NCI-H2171 treated with DMSO at 0.1 percent for 48 hours (cell line): ENCODE data around the gene L3MBTL4.
"Not testable (repeated sequence)": the region's sequence is repeated elsewhere in the genome, so short reads cannot be mapped to it uniquely, and the experiment has no call there.

Experiments used
- DNase-seq: peaks from one replicate; lab custom pipeline; 2025; lab: John Stamatoyannopoulos, UW

Gene L3MBTL4

DNA sequence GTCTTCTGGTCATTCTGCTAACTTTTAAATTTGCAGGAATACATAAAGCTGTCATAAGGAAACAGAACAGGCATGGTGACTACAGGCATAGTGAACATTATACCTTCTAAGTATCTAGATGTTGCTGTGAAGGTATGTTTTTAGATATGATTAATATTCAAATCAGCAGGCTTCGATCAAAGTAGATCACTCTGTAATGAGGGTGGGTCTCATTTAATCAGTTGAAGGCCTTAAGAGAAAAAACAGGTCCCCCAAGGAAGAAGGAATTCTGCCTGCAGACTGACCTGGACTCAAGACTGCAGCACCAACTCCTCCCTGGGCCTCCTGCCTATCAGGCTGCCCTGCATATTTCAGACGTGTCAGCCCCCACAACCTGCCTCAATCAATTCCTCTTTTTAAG lies 104.0 kb downstream of the L3MBTL4 start:
- no peak for DNase-seq

DNA sequence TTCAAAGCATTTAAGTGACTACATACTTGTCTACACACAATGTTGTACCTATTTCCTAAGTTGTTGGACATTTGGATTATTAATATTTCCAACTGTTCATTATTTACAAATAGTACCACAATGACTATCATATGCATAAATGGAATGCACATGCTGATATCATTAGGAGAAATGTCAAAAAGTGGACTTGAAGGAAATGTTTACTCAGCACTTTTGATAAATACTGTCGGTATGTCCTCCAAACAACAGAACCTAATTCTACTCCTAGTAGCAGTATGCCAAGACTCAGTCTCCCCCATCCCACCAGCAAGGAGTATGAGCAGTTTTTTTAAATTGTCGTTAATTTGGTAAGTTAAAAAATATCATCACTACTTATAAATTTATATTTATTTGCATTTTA lies 116.8 kb downstream of the L3MBTL4 start:
- no peak for DNase-seq

DNA sequence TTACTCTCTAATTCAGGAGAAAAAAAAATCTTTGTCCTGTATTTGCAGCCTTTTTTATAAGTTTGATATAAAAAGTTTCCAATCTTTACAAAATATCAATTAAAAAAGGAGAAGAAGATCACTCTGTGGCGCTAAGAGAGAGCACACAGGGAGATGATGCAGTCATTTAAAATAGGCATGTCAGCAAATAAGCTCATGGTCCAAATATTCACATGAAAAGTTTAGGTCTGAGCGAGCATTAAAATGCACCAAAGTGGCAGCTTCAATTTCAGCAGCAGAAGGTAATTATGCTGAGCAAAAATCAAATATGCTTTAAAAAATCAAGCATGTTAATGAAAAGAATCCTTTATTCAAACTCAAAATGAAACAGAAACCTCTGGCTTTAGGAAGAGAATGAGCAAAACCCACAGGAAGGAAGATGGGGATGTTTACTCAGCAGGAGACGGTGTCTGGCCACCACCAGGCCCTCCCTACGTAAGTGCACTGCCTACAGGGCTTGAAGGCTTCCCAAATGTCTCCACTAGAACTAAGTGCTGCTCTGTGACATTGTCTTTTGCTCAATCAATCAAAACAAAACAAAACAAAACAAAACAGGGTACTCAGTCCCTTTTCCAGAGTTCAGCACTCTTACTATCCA lies 120.4 kb downstream of the L3MBTL4 start:
- no peak for DNase-seq

DNA sequence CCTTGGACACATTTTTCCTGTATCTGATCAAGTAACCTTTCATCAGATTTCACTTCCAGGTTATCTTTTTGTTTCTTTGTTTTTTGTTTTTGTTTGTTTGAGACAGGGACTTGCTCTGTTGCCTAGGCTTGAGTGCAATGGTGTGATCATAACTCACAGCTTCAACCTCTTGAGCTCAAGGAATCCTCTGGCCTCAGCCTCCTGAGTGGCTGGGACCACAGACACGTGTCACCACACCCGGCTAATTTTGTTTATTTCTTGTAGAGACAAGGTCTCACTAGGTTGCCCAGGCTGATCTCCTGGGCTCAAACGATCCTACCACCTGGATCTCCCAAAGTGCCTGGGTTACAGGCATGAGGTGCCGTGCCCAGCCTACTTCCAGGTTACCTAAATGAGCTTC lies 124.9 kb downstream of the L3MBTL4 start:
- no peak for DNase-seq

DNA sequence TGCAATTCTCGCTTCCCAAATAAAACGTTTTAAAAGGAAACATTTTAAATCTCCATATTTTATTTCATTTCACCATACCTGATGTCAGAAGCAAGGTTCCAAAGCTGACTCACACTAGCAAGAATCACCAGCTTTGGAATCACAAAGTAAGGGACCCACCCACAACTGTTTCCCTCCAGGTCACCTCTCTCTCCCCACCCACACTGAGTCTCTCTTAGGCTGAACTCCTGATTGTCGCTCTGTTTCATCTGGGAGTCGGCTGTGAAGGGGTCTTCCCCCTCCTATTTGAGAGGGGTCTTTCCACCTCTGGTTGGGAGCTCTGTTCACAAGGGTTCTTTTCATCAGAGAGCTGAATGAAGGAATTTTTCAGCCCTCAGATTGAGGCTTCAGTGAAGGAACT lies 128.1 kb downstream of the L3MBTL4 start:
- no peak for DNase-seq

DNA sequence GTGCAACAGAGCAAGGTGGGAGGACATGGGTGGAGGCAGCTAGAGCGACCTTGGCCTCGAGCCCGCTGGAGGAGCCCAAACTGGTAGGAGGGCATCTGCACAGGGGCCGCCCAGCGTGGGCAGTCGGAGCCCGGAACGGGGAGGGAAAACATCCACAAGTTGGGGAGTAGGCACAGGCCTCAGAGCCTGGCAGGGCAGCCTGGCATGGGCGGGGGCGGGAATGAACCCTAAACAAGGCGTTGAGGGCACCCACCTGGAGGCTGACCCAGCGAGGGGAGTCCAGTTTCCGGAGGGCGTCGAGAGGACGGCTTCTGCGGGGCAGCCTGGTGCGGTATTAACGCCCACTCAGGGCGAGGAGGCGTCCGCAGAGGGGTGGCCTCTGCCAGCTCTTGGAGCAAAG lies 129.9 kb downstream of the L3MBTL4 start:
- DNase-seq, result no peak

DNA sequence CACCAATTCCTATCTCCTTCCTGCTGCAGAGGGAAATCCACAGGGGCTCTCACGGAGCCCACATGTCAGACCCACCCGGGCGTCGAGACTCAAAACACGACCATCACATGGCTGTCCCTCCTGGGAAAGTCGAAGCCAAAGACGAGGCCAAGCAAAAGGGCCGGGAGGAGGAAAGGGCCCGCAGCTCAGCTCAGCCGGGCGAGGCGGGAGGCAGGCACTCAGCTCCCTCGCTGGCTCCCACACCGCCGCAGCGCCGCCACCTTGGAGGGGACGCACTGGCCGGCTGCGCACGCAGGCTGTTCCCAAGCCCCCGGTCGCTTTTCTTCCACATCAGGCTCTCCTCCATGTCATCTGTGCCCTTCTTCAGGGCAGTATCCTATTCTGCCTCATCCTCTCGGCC lies 130.4 kb downstream of the L3MBTL4 start:
- no peak for DNase-seq

DNA sequence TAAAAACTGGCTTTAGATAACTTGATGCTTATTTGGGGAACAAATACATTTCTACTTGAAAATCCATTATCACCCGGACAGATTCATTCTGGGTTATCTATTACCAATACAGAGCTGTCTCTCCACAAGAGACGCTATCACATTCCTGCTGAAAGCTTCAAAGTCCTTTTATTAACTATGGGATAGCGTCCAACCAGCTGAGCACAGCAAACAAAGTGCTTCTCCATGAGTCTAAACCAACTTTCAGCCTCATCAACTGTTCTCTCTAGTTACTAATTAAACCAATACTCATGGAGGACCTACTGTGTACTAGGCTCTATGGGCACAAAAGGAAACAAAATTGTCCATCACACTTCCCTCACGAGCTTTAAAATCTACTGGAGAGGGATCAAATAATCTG lies 132.8 kb downstream of the L3MBTL4 start:
- no peak for DNase-seq

DNA sequence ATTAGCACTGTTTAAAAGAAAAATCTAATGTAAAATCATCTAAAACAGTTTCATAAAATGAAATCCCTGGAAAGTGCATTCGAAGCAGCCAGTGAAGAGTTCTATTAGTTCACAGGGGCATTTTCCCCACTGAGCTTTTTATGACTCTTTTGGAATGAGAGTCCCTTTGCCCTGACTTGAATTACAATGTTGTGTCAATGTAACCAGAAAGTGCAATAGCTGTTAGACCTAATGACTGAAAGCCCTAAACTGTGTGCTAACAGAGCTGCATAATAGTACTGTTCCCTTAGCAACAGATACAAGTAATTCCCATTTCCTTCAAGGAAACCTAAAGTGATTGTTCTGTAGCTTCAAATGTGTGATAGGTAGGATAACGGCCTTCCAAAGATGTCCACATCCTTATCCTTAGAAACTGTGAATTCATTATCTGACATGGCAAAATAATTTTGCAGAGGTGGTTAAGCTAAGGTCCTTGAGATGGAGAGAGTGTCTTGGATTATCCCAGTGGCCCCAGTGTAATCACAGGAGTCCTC lies 134.4 kb downstream of the L3MBTL4 start:
- no peak for DNase-seq

DNA sequence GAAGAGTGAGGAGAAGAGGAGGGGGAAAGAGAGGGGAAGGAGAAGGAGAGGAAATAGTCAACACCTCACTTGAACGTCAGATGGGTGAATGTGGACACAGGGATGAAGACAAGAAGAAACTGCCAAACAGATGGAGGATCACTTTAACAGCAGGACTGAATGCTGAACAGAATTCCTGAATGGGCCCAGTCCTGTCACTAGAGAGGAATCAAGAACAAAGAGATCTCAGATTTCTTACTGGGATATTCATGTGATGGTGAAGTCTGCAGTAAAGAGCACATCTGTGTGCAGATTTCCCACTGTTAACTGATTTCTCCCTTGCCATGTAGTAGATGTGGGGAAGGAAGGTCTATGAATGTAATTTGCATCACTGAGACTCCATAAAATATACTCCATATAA lies 135.4 kb downstream of the L3MBTL4 start:
- peak; percentile 83 for DNase-seq

DNA sequence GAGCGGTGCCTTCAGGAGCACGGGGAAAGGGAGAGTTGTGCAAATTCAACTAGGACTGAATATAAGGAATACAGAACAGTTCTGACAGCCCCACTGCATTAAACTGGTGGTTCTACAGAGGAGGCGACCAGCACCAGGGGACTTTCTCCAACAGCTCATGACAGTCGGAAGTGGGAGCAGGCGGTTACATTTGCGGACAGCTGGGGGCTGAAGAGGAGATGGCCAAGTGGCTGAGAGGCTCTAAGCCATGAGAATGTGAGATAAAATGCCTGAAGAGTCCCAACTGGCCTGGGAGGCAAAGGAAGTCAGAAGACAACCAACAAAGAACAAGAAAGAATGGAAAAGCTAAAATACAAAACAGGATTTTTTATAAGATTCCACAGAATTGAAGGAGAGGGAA lies 141.3 kb downstream of the L3MBTL4 start:
- no peak for DNase-seq

DNA sequence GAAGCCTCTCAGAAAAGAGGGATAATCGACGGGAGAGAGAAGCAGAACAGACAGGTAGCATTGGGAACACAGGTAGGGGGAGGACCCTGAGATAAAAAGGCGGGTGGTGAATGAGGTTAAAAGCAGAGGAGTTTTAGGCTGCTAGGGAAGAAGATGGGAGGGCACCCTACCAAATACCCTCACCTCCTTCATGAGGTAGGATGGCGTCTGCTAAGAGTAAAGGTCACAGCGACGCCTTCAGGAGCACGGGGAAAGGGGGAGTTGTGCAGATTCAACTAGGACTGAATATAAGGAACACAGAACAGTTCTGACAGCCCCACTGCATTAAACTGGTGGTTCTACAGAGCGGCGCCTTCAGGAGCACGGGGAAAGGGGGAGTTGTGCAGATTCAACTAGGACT lies 142.6 kb downstream of the L3MBTL4 start:
- DNase-seq, result not testable (repeated sequence)

DNA sequence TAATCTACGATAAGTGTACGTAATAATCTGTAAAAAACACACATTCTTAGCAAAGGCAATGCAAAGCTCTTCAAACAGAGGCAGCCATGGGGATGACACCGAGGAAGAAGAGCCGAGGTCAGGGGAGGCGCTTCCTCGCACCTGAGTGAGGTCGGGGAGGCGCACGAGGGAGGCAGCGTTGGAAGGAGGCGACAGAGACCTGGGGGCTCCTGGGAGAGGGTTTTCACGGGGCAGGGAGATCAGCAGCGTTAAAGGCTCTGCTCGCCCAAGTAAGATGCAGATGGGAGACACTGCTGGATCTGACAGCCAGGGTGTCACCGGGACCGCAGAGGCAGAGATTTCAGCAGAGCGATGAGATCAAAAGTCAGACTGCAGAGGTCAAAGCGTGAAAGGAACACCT lies 143.1 kb downstream of the L3MBTL4 start:
- no peak for DNase-seq

DNA sequence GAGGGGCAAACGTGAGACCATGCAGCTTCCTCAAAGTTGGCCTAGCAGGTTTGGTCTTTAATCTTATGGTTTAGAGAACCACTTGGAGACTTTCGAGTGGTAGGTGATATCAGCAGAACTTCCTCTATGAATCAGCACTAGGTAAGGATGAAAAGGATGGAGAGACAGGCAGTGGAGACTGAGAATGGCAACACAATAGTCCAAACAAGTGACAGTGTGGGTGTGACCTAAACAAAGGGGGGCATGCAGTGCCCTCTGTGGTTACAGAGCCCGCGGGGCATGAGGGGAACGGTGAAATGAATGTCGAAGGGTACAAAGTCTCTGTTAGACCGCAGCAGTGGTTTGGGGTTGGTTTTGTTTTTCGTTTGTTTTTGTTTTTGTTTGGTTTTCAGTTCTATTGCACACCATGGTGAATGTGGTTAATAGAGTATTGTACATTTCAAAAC lies 143.9 kb downstream of the L3MBTL4 start:
- DNase-seq, result no peak

DNA sequence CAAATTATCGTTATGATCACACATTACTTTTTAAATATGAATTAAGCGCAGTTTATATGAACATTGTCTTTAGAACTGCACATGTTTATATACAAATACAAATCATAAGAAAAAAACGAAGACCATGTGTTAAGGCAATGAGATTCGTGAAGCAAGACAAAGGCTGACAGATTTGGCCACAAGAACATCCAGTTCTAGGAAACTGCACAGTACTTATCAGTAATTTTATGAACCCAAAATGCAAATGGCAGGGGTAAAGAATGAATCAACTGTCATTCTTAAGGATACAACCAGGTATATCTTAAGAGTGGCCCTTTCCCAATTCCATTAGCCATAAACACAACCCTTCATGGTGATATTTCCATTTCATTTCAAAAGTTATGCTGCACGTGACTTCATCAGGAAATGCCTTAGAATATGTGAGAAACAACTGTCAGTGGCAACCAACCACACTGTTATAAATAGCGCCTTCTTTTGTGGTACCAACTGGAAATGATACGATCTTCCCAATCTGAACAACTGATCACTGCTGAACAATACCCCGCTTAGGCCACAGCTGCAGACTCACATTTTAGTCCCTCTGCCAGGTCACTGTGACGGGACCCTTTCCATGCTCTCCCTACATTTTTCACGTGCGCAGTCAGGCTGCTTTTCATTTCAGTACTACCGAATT lies 144.9 kb downstream of the L3MBTL4 start:
- no peak for DNase-seq

DNA sequence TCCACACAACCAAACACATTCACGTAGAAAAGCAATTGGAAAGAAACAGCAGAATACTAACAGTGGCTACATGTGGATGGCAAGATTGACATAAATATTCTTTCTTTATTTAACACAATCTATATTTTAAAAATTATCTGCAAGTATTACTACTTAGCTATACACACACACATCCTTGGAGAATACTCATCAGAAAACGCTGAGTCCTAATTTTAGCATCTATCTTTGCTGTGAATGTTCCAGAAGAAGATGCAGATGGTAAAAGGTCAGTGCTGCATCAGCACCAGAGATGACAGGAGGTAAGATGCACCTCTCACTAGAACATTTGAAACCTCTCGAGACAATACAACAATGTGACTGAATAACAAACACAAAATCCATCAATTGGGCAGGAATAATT lies 148.5 kb downstream of the L3MBTL4 start:
- DNase-seq, result no peak

DNA sequence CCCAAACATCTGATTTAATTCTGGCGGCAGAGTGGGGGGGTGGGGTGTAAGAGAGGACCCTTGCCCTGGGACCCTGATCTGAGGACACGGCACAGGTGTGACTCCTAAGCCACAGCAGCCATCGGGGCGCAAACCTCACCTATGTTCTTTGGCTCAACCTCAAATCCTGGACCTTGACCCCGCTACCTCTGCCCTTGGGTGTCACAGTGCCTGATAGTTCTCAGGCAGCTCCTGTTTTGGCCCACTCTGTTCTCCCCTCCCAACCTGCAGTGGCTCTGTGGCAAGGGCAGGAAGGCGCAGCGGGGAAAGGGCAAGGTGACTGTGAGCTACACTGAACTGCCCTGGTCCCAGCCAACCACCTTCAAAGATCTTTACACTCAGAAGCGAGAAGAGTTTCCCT lies 152.8 kb downstream of the L3MBTL4 start:
- no peak for DNase-seq

DNA sequence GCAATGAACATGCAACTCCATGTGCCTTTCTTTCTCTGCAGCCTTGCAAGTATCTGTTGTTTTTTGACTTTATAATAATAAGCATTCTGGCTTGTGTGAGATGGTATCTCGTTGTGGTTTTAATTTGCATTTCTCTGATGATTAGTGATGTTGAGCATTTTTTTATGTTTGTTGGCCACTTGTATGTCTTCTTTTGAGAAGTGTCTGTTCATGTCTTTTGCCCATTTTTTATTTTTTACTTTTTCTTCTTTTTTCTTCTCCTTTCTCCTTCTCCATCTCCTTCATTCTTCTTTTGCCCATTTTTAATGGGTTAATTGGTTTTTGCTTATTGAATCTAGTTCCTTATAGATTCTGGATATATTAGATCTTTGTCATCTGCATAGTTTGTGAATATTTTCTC lies 155.4 kb downstream of the L3MBTL4 start:
- not testable (repeated sequence) for DNase-seq

DNA sequence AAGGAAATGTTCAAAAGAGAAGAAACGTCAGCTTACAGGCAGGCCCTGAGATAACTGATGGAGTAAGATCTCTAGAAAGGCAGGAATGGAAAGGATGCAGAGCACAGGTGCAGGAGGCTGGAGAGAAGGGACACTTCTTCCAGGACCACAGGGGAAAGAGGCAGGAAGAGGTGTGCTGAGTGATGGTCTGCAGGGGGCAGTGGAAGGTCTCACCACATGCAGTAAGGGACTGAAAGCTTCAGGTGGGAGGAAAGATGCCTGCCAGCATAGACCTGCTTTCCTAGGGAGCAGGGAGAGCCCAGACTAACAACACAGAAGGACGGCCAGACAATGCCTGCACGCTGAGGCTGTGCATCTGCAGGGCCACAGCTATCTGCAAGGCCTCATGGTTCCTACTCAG lies 156.8 kb downstream of the L3MBTL4 start:
- no peak for DNase-seq

DNA sequence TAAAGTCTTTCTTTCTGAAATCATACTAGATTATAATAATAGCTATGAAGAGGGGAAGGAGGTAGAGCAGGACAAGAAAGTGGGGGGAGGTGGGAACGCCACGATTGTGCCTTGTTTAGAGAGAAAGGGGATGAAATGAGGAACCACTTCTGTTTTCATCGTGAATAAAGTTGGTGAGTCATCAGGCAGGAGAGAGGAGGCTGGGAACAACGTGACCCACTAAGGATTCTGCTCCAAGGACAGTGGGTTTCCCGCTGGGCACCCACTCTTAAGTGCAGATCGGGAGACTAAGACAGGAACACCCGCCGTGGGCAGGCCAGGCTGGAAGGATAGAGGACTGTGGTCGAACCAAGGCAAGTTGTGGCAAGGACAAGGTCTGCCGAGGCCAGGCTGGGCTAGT lies 158.2 kb downstream of the L3MBTL4 start:
- no peak for DNase-seq

DNA sequence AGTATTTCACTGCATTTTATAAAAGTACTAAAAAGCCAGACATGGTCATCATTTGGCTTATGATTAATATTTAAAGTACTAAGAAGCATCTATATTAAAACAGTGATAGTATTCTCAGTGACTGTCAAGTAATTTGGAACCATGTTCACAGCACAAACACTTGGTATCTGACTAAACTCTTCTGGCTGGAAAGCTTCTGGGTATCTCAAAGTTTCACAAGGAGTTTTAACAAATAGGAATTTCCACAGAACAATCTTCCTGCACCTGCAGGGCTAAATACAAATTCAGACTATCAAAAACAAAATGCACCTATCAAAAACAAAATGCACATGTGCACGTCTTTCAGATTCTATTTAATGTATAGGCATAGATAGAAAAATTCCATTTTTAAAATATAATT lies 158.8 kb downstream of the L3MBTL4 start:
- no peak for DNase-seq

DNA sequence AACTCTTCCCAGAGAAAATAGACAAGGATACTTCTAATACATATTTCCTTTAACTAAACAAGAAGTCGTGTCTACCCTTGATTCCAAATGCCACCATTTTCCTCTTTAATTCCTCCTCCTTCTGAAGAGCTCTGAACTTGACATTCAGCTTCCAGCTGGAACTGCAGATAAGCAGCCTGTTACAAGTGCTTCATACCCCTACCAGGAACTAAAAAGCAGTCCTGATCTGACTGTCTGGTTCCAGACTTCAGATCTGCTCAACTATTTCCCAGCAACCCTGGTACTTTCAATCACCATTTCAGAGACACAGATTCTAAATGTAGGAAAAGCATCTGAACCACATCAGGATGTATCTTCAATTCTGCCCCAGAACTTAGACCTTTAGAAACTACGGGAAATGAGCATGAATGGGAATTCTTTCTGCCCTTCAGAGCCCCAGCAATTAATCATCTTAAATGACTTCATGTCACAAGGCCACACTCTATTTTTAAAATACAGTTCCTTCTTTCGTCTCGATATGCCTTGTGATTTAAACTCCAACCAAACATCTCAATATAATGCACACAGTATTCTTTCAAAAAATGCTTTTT lies 159.5 kb downstream of the L3MBTL4 start:
- no peak for DNase-seq

DNA sequence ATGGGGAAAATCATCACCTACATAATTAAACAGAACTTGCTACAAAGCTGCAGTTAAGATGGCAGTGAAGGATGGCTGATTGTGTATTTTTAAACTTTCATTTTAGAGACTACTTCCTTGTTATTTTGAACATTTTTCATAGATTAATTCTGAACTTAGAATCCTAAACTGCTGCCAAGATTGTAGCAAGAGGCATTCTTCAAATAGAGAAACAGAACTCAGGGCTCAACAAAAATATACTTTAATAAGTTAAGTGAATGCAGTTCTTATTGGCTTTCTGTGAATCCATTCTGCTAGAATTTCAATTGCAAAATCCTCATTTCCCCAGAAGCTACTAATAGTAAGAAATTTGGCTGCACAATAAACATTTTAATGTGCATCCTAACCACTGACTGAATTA lies 160.3 kb downstream of the L3MBTL4 start:
- DNase-seq, result no peak
